ENCODE results near the gene ENOX2.

The ENOX2 gene

GRCh38 chrX:130896026-130896425 is 7.0 kb downstream of the ENOX2 start:
- no peaks in the 10 kb centered on the region for H3K79me2 ChIP-seq (ENCODE audit: control insufficient read depth, low read length)
- TF ChIP-seq EZH2phosphoT487 (IDR thresholded peaks at IDR 0.05; ENCODE audit: borderline replicate concordance, low read length): no peak
- TF ChIP-seq CTCF (IDR thresholded peaks at IDR 0.05; ENCODE audit: low read depth, low read length, poor library complexity, severe bottlenecking): no peak
- no peaks in the 10 kb centered on the region for H3K4me1 ChIP-seq (ENCODE audit: control insufficient read depth, low read length)
- H3K9me3 ChIP-seq (ENCODE audit: control insufficient read depth, insufficient read depth, low read length): no peaks in the 10 kb centered on the region
- no peaks in the 10 kb centered on the region for H4K20me1 ChIP-seq (ENCODE audit: control insufficient read depth, insufficient read depth, low read depth, low read length)
- H3K4me2 ChIP-seq (ENCODE audit: low read length): no peak overlapping the region
- H3K9me2 ChIP-seq (replicated peaks; ENCODE audit: control insufficient read depth, low read length): no peaks in the 10 kb centered on the region
- H3F3A ChIP-seq (ENCODE audit: control insufficient read depth, insufficient read depth): no peaks in the 10 kb centered on the region
- H3K27me3 ChIP-seq (ENCODE audit: control insufficient read depth, low read length): no peaks in the 10 kb centered on the region
- H3K4me3 ChIP-seq (ENCODE audit: low read length): no peak overlapping the region
- no peak overlapping the region for H3K27ac ChIP-seq (ENCODE audit: low read depth, low read length)
- H3K36me3 ChIP-seq (ENCODE audit: control insufficient read depth, low read length): no peaks in the 10 kb centered on the region

GRCh38 chrX:130895299-130895698 is 7.7 kb downstream of the ENOX2 start:
- Histone ChIP-seq H4K20me1 (ENCODE audit: control insufficient read depth, insufficient read depth, low read depth, low read length) (no peaks in the 10 kb centered on the region), H3K79me2 (ENCODE audit: control insufficient read depth, low read length) (no peaks in the 10 kb centered on the region), H3K9me2 (replicated peaks; ENCODE audit: control insufficient read depth, low read length) (no peaks in the 10 kb centered on the region), H3F3A (ENCODE audit: control insufficient read depth, insufficient read depth) (no peaks in the 10 kb centered on the region), H3K27me3 (ENCODE audit: control insufficient read depth, low read length) (no peaks in the 10 kb centered on the region), H3K36me3 (ENCODE audit: control insufficient read depth, low read length) (no peaks in the 10 kb centered on the region), H3K27ac (ENCODE audit: low read depth, low read length) (no peak overlapping the region), H3K4me1 (ENCODE audit: control insufficient read depth, low read length) (no peaks in the 10 kb centered on the region), H3K4me3 (ENCODE audit: low read length) (no peak overlapping the region), H3K9me3 (ENCODE audit: control insufficient read depth, insufficient read depth, low read length) (no peaks in the 10 kb centered on the region), H3K4me2 (ENCODE audit: low read length) (no peak overlapping the region)
- TF ChIP-seq EZH2phosphoT487 (IDR thresholded peaks at IDR 0.05; ENCODE audit: borderline replicate concordance, low read length) (no peak), CTCF (IDR thresholded peaks at IDR 0.05; ENCODE audit: low read depth, low read length, poor library complexity, severe bottlenecking) (no peak)

GRCh38 chrX:130893356-130894085 is 9.5 kb downstream of the ENOX2 start:
- Histone ChIP-seq H3K4me3 (ENCODE audit: low read length) (no peak overlapping the region), H3K27me3 (ENCODE audit: control insufficient read depth, low read length) (no peaks in the 10 kb centered on the region), H3K36me3 (ENCODE audit: control insufficient read depth, low read length) (no peaks in the 10 kb centered on the region), H3K9me3 (ENCODE audit: control insufficient read depth, insufficient read depth, low read length) (no peaks in the 10 kb centered on the region), H3K9me2 (replicated peaks; ENCODE audit: control insufficient read depth, low read length) (no peaks in the 10 kb centered on the region), H3F3A (ENCODE audit: control insufficient read depth, insufficient read depth) (no peaks in the 10 kb centered on the region), H3K4me2 (ENCODE audit: low read length) (no peak overlapping the region), H3K79me2 (ENCODE audit: control insufficient read depth, low read length) (no peaks in the 10 kb centered on the region), H4K20me1 (ENCODE audit: control insufficient read depth, insufficient read depth, low read depth, low read length) (no peaks in the 10 kb centered on the region), H3K4me1 (ENCODE audit: control insufficient read depth, low read length) (no peaks in the 10 kb centered on the region), H3K27ac (ENCODE audit: low read depth, low read length) (no peak overlapping the region)
- TF ChIP-seq EZH2phosphoT487 (IDR thresholded peaks at IDR 0.05; ENCODE audit: borderline replicate concordance, low read length) (no peak), CTCF (IDR thresholded peaks at IDR 0.05; ENCODE audit: low read depth, low read length, poor library complexity, severe bottlenecking) (no peak)
